Measurements from ENCODE around the gene LIPE.
"Not testable (repeated sequence)": the region's sequence is repeated elsewhere in the genome, so short reads cannot be mapped to it uniquely, and the experiment has no call there.

The LIPE gene

GRCh38 chr19:42466521-42467182, 39.5 kb upstream of the LIPE start:
- Histone ChIP-seq H3K27me3 (ENCODE audit: control insufficient read depth, insufficient read depth, low read length) (no peaks in the 10 kb centered on the region), H3K9me3 (ENCODE audit: control insufficient read depth, insufficient read depth, low read length) (no peaks in the 10 kb centered on the region), H3K9ac (ENCODE audit: low read depth, low read length) (no peak overlapping the region), H3K4me3 (ENCODE audit: low read depth, low read length) (no peak overlapping the region), H3K4me1 (ENCODE audit: control insufficient read depth, insufficient read depth, low read length) (peaks cover 11% of the 10 kb centered on the region), H3K36me3 (ENCODE audit: control insufficient read depth, insufficient read depth, low read length) (no peaks in the 10 kb centered on the region)

DNA sequence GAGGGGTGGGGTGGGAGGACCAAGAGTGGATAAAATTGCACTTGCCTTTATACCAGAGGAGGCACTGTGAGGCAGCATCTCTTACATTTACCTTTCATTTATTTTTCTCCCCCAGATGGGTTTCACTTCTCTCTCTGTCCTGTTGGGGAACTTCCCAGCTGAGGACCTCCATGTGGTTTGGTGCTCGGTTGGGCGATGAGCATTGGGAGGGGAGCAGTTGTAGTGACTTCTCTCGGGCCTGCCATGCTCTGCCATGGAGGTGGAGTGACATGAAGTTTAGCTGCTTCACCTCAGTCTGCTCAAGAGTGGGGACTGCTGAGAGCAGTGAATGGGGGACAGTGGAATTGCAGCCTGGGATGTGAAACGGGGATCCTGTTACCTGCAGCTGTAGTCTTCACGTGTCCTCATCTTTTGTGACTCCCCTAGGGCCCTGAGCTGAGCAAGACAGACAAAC, 38.7 kb upstream of the LIPE start:
- no peak overlapping the region for H3K4me3 ChIP-seq (ENCODE audit: low read depth, low read length)
- H3K27me3 ChIP-seq (ENCODE audit: control insufficient read depth, insufficient read depth, low read length) = no peaks in the 10 kb centered on the region
- no peak overlapping the region for H3K9ac ChIP-seq (ENCODE audit: low read depth, low read length)
- H3K4me1 ChIP-seq (ENCODE audit: control insufficient read depth, insufficient read depth, low read length) = peaks cover 4% of the 10 kb centered on the region
- H3K9me3 ChIP-seq (ENCODE audit: control insufficient read depth, insufficient read depth, low read length) = no peaks in the 10 kb centered on the region
- H3K36me3 ChIP-seq (ENCODE audit: control insufficient read depth, insufficient read depth, low read length) = no peaks in the 10 kb centered on the region

GRCh38 chr19:42461700-42462324, 34.6 kb upstream of the LIPE start:
- Histone ChIP-seq H3K9me3 (ENCODE audit: control insufficient read depth, insufficient read depth, low read length) (no peaks in the 10 kb centered on the region), H3K9ac (ENCODE audit: low read depth, low read length) (no peak overlapping the region), H3K27me3 (ENCODE audit: control insufficient read depth, insufficient read depth, low read length) (no peaks in the 10 kb centered on the region), H3K4me3 (ENCODE audit: low read depth, low read length) (no peak overlapping the region), H3K36me3 (ENCODE audit: control insufficient read depth, insufficient read depth, low read length) (no peaks in the 10 kb centered on the region), H3K4me1 (ENCODE audit: control insufficient read depth, insufficient read depth, low read length) (peaks cover 5% of the 10 kb centered on the region)

DNA sequence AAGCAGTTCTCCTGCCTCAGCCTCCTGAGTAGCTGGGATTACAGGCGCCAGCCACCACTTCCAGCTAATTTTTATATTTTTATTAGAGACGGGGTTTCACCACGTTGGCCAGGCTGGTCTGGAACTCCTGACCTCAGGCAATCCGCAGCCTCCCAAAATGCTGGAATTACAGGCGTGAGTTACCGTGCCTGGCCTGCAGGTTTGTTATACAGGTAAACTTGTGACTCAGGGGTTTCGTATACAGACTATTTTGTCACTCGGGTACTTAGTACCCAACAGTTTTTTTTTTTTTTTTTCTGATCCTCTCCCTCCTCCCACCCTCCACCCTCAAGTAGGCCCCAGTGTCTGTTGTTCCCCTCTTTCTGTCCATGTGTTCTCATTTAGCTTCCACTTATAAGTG, 34.0 kb upstream of the LIPE start:
- not testable (repeated sequence) for H3K4me3 ChIP-seq (ENCODE audit: low read depth, low read length); H3K4me1 ChIP-seq (ENCODE audit: control insufficient read depth, insufficient read depth, low read length); H3K36me3 ChIP-seq (ENCODE audit: control insufficient read depth, insufficient read depth, low read length); H3K9ac ChIP-seq (ENCODE audit: low read depth, low read length); H3K27me3 ChIP-seq (ENCODE audit: control insufficient read depth, insufficient read depth, low read length); H3K9me3 ChIP-seq (ENCODE audit: control insufficient read depth, insufficient read depth, low read length)

DNA sequence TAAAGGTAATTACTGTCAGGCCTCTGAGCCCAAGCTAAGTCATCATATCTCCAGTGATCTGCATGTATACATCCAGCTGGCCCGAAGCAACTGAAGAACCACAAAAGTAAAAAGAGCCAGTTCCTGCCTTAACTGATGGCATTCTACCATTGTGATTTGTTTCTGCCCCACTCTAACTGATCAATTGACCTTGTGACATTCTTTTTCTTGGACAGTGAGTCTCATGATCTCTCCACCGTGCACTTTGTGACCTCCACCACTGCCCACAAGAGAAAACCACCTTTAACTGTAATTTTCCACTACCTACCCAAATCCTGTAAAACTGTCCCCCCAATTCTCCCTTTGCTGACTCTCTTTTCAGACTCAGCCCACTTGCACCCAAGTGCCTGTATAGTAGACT, 32.7 kb upstream of the LIPE start:
- Histone ChIP-seq H3K4me3 (ENCODE audit: low read depth, low read length) (no peak overlapping the region), H3K4me1 (ENCODE audit: control insufficient read depth, insufficient read depth, low read length) (peaks cover 3% of the 10 kb centered on the region), H3K36me3 (ENCODE audit: control insufficient read depth, insufficient read depth, low read length) (no peaks in the 10 kb centered on the region), H3K9me3 (ENCODE audit: control insufficient read depth, insufficient read depth, low read length) (no peaks in the 10 kb centered on the region), H3K27me3 (ENCODE audit: control insufficient read depth, insufficient read depth, low read length) (no peaks in the 10 kb centered on the region), H3K9ac (ENCODE audit: low read depth, low read length) (no peak overlapping the region)

DNA sequence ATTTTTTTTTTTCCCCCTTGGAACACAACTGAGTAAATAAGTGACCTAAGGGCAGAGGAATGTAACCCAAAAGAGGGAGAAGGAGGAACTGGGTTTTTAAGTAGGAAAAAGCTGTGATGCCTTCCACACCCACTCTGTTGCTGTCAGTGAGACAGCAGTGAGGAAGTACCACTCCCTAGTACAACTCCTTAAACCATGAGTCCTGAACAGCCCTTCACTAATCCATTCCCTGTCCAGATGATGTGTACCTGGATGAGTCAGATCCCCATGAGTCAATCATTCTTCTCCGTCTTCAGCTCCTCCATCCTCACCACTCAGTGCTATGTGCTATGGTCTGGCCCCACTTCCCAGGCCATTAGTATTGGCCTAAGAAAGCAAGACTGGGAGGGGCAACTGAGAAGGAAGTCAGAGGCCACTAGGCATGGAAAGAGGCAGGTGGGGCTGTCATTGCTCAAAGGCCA, 28.5 kb upstream of the LIPE start:
- H3K36me3 ChIP-seq (ENCODE audit: control insufficient read depth, insufficient read depth, low read length) = no peaks in the 10 kb centered on the region
- H3K9ac ChIP-seq (ENCODE audit: low read depth, low read length) = no peak overlapping the region
- H3K4me3 ChIP-seq (ENCODE audit: low read depth, low read length) = no peak overlapping the region
- no peaks in the 10 kb centered on the region for H3K27me3 ChIP-seq (ENCODE audit: control insufficient read depth, insufficient read depth, low read length)
- H3K9me3 ChIP-seq (ENCODE audit: control insufficient read depth, insufficient read depth, low read length) = no peaks in the 10 kb centered on the region
- peaks cover 9% of the 10 kb centered on the region for H3K4me1 ChIP-seq (ENCODE audit: control insufficient read depth, insufficient read depth, low read length)

GRCh38 chr19:42455086-42455485, 27.9 kb upstream of the LIPE start:
- Histone ChIP-seq H3K4me3 (ENCODE audit: low read depth, low read length) (no peak overlapping the region), H3K36me3 (ENCODE audit: control insufficient read depth, insufficient read depth, low read length) (no peaks in the 10 kb centered on the region), H3K9ac (ENCODE audit: low read depth, low read length) (no peak overlapping the region), H3K9me3 (ENCODE audit: control insufficient read depth, insufficient read depth, low read length) (no peaks in the 10 kb centered on the region), H3K4me1 (ENCODE audit: control insufficient read depth, insufficient read depth, low read length) (peaks cover 9% of the 10 kb centered on the region), H3K27me3 (ENCODE audit: control insufficient read depth, insufficient read depth, low read length) (no peaks in the 10 kb centered on the region)

DNA sequence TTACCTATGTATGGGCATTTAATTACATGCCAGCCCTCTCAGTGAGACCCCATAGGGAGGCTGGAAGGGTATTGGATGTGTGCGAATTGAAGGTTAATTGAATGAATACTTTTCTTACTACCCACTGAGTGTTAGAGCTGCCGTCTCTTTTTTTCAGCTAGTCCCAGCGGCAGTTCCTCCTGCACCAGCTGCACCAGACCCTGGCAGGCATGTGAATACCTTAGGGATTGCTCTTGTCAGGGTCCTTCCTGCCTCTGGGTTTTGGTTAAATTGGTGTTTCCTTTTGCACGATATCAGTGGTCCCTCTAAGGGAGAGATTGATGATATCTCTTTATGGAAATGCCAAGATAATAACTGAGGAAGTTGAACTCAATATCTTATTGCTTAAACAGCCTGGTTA, 25.4 kb upstream of the LIPE start:
- Histone ChIP-seq H3K9ac (ENCODE audit: low read depth, low read length) (no peak overlapping the region), H3K27me3 (ENCODE audit: control insufficient read depth, insufficient read depth, low read length) (no peaks in the 10 kb centered on the region), H3K9me3 (ENCODE audit: control insufficient read depth, insufficient read depth, low read length) (no peaks in the 10 kb centered on the region), H3K4me1 (ENCODE audit: control insufficient read depth, insufficient read depth, low read length) (peaks cover 9% of the 10 kb centered on the region), H3K36me3 (ENCODE audit: control insufficient read depth, insufficient read depth, low read length) (no peaks in the 10 kb centered on the region), H3K4me3 (ENCODE audit: low read depth, low read length) (no peak overlapping the region)

DNA sequence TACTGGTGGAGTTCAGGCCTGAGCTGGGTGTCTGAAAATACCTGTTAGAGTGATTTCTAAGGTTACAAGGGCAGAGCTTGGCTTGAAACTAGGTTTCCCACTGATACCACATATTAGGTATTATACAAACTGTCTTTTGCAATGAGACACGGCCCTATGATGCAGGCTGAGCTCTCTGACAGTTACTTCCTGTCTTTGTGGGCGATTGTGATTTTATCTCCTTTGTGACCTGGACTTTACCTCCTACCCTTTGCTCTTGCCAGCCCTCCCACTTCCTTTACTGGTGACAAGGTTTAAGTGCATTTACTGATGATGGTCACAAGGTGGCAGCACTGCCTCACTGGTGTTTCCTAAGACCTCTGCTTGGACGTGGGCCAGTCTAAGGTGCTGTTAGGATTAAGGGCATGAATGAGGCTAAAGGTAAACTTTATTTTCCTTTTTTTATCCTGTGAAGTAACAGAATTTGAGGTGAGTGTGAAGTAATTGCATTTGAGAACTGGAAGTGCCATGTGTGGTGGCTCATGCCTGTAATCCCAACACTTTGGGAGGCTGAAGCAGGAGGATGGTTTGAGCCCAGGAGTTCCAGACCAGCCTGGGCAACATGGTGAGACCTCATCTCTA, 23.2 kb upstream of the LIPE start:
- H3K9ac ChIP-seq (ENCODE audit: low read depth, low read length) = no peak overlapping the region
- H3K9me3 ChIP-seq (ENCODE audit: control insufficient read depth, insufficient read depth, low read length) = no peaks in the 10 kb centered on the region
- no peaks in the 10 kb centered on the region for H3K27me3 ChIP-seq (ENCODE audit: control insufficient read depth, insufficient read depth, low read length)
- no peaks in the 10 kb centered on the region for H3K36me3 ChIP-seq (ENCODE audit: control insufficient read depth, insufficient read depth, low read length)
- H3K4me3 ChIP-seq (ENCODE audit: low read depth, low read length) = no peak overlapping the region
- peaks cover 6% of the 10 kb centered on the region for H3K4me1 ChIP-seq (ENCODE audit: control insufficient read depth, insufficient read depth, low read length)

- not testable (repeated sequence) for H3K4me1 ChIP-seq (ENCODE audit: control insufficient read depth, insufficient read depth, low read length); H3K36me3 ChIP-seq (ENCODE audit: control insufficient read depth, insufficient read depth, low read length); H3K4me3 ChIP-seq (ENCODE audit: low read depth, low read length); H3K9ac ChIP-seq (ENCODE audit: low read depth, low read length); H3K27me3 ChIP-seq (ENCODE audit: control insufficient read depth, insufficient read depth, low read length); H3K9me3 ChIP-seq (ENCODE audit: control insufficient read depth, insufficient read depth, low read length)
Measured at GRCh38 chr19:42448306-42448705, 21.1 kb upstream of the LIPE start.

GRCh38 chr19:42445948-42446347, 18.8 kb upstream of the LIPE start:
- Histone ChIP-seq H3K9ac (ENCODE audit: low read depth, low read length) (no peak overlapping the region), H3K4me1 (ENCODE audit: control insufficient read depth, insufficient read depth, low read length) (peaks cover 7% of the 10 kb centered on the region)

DNA sequence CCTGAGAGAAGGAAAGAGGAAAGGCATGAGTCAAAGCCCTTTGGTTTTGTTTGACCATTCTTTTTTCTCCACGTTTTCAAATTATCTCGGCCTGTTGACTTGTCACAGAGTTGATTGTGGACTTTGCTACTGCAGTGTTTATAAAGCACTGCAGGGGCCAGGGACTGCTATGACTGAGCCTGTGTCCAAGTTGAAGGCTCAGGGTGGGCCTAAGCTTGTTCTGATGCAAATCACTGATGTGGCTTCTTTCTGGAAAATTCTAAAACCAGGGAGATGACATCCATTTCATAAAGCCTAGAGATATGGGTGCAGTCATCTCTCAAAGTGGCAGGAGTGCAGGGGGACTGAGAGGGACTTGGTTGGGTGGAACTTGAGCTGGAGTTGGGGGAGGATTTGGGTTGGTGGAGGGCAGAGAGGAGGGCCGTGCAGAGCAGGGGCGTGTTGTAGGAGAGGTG, 16.8 kb upstream of the LIPE start:
- no peaks in the 10 kb centered on the region for H3K9me3 ChIP-seq (ENCODE audit: control insufficient read depth, insufficient read depth, low read length)
- H3K9ac ChIP-seq (ENCODE audit: low read depth, low read length) = no peak overlapping the region
- peaks cover 7% of the 10 kb centered on the region for H3K4me1 ChIP-seq (ENCODE audit: control insufficient read depth, insufficient read depth, low read length)
- peaks cover 8% of the 10 kb centered on the region for H3K27me3 ChIP-seq (ENCODE audit: control insufficient read depth, insufficient read depth, low read length)
- H3K36me3 ChIP-seq (ENCODE audit: control insufficient read depth, insufficient read depth, low read length) = no peaks in the 10 kb centered on the region
- no peak overlapping the region for H3K4me3 ChIP-seq (ENCODE audit: low read depth, low read length)

More at GRCh38 chr19:42445948-42446347, 18.8 kb upstream of the LIPE start:
- no peaks in the 10 kb centered on the region for H3K9me3 ChIP-seq (ENCODE audit: control insufficient read depth, insufficient read depth, low read length)
- H3K27me3 ChIP-seq (ENCODE audit: control insufficient read depth, insufficient read depth, low read length) = peaks cover 8% of the 10 kb centered on the region
- no peaks in the 10 kb centered on the region for H3K36me3 ChIP-seq (ENCODE audit: control insufficient read depth, insufficient read depth, low read length)
- no peak overlapping the region for H3K4me3 ChIP-seq (ENCODE audit: low read depth, low read length)
